HG03558 (cell line): ENCODE measurements around the gene SMCHD1.
"Not testable (repeated sequence)": the region's sequence is repeated elsewhere in the genome, so short reads cannot be mapped to it uniquely, and the experiment has no call there.

Source experiments
- ATAC-seq: cut with Tn5 transposase; IDR thresholded peaks from one replicate; pipeline ENCODE4 v1.9.1; 2021; ENCODE audit warnings: moderate number of reproducible peaks; ENCODE audit not compliant: unreplicated experiment; ENCODE audit errors: extremely low read depth

Gene SMCHD1

DNA sequence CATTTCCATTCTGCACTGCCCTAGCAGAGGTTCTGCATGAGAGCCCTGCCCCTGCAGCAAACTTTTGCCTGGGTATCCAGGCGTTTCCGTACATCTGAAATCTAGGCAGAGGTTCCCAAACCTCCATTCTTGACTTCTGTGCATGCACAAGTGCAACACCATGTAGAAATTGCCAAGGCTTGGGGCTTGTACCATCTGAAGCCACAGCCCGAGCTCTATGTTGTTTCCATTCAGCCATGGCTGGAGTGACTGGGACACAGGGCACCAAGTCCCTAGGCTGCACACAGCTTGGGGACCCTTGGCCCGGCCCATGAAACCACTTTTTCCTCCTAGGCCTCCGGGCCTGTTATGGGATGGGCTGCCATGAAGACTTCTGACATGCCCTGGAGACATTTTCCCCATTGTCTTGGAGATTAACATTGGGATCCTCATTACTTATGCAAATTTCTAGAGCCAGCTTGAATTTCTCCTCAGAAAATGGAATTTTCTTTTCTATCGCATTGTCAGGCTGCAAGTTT lies 154.2 kb downstream of the SMCHD1 start:
- not testable (repeated sequence) for ATAC-seq

- no peak for ATAC-seq
These were observed 155.9 kb downstream of the SMCHD1 start for GRCh38 chr18:2811416-2811815.

DNA sequence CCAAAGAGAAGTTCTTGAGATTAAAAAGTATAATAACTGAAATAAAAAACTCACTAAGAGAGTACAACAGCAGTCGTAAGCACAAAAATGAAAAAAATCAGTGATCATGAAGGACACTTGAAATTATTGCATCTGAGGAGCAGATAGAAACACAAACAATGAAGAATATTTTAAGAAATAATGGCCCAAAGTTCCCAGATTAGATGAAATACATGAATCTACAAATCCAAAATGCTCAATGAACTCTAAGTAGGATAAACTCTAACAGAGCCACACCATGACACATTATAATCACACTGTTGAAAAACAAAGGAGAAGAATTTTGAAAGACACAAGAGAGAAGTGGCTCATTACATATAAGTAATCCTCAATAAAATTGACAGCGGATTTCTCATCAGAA lies 159.4 kb downstream of the SMCHD1 start:
- no peak for ATAC-seq

- no peak for ATAC-seq
These were observed 162.8 kb downstream of the SMCHD1 start for GRCh38 chr18:2818281-2818680.

DNA sequence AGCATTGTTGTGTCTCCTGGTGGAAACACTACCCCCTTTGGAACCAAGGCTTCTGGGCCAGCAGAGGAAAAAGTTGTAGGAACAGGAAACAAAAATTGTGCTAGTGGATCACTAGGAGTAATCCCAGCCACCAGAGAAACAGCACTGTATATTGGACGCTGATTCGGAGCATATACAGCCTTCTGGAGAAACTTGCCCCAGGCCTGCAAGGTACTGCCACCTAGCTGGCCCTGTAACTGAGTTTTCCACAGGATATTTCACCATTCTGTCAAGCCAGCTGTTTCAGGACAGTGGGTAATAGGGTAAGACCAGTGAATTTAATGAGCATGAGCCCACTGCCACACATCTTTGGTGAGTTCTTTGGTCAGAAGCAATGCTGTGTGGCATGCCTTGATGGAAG lies 166.2 kb downstream of the SMCHD1 start:
- no peak for ATAC-seq

DNA sequence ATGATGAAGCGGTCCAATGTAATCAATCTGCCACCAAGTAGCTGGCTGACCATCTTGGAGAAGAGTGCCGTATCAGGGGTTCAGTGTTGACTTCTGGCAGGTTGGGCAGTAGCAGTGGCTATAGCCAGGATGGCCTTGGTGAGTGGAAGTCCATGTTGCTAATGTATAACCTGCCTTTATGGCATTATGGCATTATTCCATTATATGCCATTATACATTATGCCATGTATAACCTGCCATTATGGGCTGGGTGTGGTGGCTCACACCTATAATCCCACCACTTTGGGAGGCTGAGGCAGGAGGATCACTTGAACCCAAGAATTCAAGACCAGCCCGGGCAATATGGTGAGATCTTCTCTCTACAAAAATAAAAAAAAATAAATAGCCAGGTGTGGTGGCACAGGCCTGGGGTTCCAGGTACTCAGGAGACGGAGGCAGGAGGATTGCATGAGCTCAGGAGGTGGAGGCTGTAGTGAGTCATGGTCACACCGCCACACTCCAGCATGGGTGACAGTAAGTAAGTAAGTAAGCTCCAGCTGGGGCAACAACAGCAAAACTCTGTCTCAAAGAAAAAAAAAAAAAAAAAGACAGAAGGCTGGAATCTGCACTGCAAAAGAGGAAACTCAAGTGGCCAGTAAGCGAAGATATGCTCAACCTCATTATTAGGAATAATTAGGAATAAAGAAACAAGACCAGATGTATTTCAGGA lies 166.8 kb downstream of the SMCHD1 start:
- ATAC-seq, result no peak

DNA sequence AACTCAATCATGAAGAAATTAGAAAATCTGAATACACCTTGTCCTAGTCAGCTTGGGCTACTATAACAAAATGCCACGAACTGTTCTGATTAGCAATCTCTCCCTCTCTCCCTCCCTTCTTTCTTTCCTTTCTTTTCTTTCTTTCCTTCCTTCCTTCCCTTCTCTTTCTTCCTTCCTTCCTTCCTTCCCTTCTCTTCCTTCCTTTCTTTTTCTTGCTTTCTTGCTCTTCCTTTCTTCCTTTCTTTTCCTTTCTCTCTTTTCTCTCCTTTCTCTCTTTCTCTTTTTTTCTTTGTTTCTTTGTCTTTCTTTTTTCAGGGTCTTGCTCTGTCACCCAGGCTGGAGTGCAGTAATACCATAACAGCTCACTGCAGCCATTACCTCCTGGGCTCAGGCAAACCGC lies 167.7 kb downstream of the SMCHD1 start:
- no peak for ATAC-seq

- no peak for ATAC-seq
These were observed 168.4 kb downstream of the SMCHD1 start for GRCh38 chr18:2823966-2824365.

GRCh38 chr18:2824865-2825264 lies 169.3 kb downstream of the SMCHD1 start:
- ATAC-seq, result no peak

DNA sequence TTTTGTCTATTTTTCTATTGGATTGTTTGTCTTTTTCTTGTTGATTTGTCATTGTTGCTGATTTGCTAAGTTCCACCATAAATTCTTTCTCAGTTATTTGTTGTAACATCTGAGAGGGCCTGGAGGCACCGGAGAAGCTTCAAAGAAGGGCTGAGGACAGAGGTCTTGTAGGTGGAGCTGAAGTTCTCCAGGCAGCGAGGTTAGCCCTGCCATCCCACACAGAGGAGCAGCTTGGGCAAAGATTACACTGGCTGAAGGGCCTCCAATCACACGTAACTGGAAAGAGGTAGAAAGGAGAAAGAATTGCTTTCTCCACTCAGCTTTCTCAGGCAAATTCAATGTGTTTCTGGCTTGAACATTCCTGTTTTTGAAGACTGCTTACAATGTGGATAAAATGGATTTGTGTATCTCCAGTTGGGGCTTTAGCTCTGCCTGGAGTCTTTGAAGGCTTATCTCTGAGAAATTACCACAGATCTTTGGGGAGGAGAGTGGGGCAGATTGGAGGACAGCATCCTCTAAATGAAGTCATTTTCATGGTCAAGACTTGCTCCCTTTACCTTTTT lies 170.2 kb downstream of the SMCHD1 start:
- ATAC-seq, result no peak

- no peak for ATAC-seq
These were observed 171.1 kb downstream of the SMCHD1 start for GRCh38 chr18:2826581-2826980.

DNA sequence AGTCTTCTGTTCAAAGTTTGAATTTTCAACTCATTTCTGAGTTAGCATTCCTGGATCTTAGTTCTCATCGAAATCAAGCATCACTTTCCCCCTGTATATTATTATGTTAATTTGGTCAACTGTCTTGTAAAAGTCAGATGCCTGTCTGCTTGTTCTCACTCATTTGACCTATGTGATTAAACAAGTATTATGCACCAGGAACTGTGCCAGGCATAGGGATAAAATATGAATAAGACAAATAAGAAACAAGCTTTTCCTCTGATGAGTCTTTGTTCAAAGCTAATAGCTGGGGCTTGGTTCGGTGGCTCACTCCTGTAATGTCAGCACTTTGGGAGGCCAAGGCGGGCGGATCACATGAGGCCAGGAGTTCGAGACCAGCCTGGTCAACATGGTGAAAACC lies 171.5 kb downstream of the SMCHD1 start:
- no peak for ATAC-seq

DNA sequence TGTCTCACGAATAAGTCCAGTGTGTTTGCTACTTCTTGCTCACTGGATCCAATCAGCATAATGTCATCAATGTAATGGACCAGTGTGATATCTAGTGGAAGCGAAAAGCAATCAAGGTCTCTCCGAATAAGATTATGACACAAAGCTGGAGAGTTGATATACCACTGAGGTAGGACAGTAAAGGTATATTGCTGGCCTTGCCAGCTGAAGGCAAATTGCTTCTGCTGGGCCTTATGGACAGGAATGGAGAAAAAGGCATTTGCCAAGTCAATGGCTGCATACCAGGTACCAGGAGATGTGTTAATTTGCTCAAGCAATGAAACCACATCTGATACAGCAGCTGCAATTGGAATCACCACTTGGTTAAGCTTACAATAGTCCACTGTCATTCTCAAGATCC lies 180.6 kb downstream of the SMCHD1 start:
- ATAC-seq, result not testable (repeated sequence)

DNA sequence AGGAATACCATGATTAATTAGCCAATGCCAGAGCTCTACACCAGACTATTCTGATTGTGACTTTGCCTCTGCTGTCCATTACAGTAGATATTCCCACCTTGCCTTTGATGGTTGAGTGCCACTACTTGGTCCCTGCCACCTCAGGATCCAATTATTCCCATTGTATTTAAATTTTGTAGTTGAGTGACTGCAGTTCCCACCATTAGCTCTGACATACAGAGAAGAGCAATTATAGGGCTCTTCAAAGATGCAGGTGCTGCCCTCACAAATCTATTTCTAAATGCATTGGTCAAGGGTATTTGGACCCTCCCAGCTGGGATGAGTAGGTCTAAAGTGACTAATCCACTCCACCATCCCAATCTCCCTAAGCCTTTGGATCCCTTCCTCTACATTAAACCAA lies 181.8 kb downstream of the SMCHD1 start:
- ATAC-seq, result not testable (repeated sequence)

GRCh38 chr18:2839202-2839601 lies 183.7 kb downstream of the SMCHD1 start:
- no peak for ATAC-seq

DNA sequence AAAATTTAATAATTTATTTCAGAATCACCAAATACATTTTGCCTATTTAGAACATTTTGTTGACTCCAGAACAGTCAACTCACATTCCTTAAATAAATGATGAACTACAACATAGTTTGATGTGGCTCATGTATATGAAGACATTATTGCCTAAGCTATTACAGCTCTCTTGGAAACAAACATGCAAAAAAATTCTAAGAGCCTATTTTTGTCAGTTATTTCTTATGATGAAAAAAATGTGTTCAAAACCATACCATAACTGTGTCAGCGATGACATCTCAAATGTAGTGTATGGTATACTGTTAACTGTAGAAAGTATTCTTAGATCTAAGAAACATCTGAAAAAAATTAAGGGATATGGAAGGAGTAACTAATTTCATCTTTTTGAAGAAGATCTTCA lies 185.0 kb downstream of the SMCHD1 start:
- ATAC-seq, result no peak

GRCh38 chr18:2843146-2843545 lies 187.6 kb downstream of the SMCHD1 start:
- no peak for ATAC-seq

- ATAC-seq, result no peak
These were observed 189.6 kb downstream of the SMCHD1 start for GRCh38 chr18:2845172-2845571.

DNA sequence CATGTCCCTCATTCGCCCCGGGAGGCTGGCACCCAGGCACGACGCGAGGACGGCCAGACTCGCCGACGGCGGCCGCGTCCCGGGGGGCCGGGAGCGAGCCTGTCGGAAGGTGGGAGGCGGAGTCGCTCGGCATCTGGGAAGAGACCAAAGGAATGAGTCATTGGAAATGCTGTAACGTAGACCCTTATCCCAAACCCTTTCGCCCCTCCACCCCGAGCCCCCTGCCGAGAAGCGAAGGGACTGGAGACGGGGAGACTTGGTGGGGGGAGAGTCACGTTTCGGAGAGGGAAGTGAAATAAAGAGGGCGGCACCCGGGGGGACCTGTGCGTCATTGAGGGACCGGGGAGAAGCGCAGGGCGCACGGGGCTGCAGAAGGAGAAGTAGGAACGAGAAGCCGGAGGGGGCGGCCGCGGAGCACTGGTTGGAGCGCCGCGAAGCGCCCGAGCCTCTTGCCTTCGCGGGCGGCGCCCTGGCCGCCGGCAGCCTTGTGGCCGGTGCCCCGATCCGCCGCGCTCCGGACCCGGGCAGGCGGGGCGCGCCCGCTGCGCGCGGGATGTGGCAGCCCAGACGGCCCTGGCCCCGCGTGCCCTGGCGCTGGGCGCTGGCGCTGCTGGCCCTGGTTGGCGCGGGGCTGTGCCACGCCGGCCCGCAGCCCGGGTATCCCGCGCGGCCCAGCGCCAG lies 191.2 kb downstream of the SMCHD1 start, which contains the start of gene EMILIN2:
Gene EMILIN2 (plus strand): TSS at position 371 of the 681 bp plus-strand sequence. CDS start 183 bp downstream, at position 554.
- no peak for ATAC-seq

DNA sequence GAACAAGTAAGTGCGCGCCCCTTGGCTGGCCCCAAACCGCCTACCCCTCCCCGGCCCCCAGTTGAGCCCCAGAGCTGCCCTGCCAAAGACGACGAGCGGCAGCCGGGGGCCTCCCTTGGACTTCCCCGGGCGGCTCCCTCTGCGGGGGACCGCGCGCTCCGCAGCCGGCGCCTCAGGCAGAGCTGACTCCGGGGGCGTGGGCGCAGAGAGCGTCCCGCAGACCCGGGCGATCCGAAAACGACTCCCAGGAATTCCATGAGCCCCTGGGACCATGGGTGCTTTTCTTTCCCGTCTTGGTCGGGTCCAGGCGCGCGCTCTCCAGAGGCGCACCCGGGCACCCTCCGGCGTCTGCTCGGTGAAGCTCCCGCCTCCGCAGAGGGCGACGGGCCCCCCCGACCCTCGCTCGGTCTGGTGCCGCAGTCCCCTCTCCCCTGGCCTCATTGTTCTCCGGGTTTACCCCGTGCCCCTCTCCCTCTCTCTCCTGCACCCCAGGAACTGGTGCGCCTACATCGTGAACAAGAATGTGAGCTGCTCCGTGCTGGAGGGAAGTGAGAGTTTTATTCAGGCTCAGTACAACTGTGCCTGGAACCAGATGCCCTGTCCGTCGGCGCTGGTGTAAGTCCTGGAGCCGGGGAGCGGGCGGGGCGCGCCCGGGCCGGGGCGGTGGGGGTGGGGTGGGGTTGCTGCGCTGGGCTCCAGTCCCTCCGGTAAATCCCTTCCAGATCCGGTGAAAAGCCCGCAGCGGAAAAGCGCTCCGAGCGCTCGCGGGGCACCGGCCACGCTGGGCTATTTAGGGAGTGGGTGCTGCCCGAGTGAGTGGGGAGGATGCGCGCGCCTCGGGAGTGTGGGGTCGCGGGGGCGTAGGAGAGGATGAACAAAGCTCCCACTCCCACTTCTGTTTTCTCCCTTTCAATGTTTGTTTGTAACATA lies 192.1 kb downstream of the SMCHD1 start:
- ATAC-seq, result no peak
